ENCODE data around the gene LYVE1.

DNA sequence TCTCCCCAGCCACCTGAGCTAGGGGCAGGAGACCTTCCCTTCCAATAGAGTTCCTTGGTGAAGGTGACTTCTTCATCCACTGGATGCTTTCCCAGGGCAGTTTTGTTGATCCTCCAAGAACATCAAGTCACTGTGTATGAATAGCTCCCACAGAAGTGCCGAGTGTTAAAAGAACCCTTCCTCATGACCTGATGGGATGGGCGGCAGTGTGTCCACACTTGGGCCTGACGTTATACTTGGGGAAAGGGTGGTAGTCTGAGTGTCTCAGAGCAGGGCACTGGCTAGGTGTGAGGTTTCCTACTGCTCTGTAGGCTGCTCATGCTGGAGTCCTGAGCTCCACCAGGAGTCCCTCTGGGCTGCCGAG lies 7.6 kb upstream of the LYVE1 start:
- TF ChIP-seq, protein P1, sequence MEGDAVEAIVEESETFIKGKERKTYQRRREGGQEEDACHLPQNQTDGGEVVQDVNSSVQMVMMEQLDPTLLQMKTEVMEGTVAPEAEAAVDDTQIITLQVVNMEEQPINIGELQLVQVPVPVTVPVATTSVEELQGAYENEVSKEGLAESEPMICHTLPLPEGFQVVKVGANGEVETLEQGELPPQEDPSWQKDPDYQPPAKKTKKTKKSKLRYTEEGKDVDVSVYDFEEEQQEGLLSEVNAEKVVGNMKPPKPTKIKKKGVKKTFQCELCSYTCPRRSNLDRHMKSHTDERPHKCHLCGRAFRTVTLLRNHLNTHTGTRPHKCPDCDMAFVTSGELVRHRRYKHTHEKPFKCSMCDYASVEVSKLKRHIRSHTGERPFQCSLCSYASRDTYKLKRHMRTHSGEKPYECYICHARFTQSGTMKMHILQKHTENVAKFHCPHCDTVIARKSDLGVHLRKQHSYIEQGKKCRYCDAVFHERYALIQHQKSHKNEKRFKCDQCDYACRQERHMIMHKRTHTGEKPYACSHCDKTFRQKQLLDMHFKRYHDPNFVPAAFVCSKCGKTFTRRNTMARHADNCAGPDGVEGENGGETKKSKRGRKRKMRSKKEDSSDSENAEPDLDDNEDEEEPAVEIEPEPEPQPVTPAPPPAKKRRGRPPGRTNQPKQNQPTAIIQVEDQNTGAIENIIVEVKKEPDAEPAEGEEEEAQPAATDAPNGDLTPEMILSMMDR (IDR thresholded peaks at IDR 0.05; ENCODE audit: low read depth, low read length): no peak
- TF ChIP-seq EZH2phosphoT487 (IDR thresholded peaks at IDR 0.05; ENCODE audit: low read depth): no peak
